ENCODE results near the gene MYBPC2.

Gene MYBPC2

DNA sequence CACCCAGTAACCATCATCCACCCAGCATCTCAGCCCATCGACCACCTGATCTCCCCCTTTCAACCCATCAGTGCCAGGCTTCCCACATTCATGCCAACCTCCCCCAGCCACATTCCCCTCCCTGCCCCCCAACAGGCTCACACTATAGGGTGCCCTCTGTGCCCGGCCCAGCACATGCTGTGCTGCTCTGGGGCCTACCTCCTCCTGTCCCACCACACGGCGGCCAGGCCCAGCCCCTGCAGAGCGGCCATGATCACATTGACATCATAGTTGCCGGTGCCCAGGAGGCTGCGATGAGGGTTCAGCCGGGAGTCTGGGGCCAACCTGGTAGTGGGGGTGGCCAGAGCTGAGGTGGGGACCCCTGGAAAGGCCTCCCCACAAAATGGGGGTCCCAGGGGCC is 74.7 kb downstream of the MYBPC2 start:
- H3K4me3 ChIP-seq (ENCODE audit: low read depth, low read length), result no peak overlapping the region
- no peaks in the 10 kb centered on the region; a peak in 1 of 3 replicates for H3K36me3 ChIP-seq (ENCODE audit: control insufficient read depth in 2 of 2, insufficient read depth in 1 of 2, low read length in 2 of 2)
- peaks cover 5% of the 10 kb centered on the region for H3K4me1 ChIP-seq (ENCODE audit: control insufficient read depth, insufficient read depth, low read length)
- TF ChIP-seq ZIC2 (tag by site-specific recombination; IDR thresholded peaks at IDR 0.05), result peak; percentile 39
- no peak for TF ChIP-seq ZNF350 (tag by site-specific recombination; IDR thresholded peaks at IDR 0.05)
- no peak for TF ChIP-seq ZNF843 (tag by site-specific recombination; IDR thresholded peaks at IDR 0.05)
- TF ChIP-seq, protein P1, sequence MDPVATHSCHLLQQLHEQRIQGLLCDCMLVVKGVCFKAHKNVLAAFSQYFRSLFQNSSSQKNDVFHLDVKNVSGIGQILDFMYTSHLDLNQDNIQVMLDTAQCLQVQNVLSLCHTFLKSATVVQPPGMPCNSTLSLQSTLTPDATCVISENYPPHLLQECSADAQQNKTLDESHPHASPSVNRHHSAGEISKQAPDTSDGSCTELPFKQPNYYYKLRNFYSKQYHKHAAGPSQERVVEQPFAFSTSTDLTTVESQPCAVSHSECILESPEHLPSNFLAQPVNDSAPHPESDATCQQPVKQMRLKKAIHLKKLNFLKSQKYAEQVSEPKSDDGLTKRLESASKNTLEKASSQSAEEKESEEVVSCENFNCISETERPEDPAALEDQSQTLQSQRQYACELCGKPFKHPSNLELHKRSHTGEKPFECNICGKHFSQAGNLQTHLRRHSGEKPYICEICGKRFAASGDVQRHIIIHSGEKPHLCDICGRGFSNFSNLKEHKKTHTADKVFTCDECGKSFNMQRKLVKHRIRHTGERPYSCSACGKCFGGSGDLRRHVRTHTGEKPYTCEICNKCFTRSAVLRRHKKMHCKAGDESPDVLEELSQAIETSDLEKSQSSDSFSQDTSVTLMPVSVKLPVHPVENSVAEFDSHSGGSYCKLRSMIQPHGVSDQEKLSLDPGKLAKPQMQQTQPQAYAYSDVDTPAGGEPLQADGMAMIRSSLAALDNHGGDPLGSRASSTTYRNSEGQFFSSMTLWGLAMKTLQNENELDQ (tag by site-specific recombination; IDR thresholded peaks at IDR 0.05; ENCODE audit: low read depth), result no peak
- no peak for TF ChIP-seq ZNF292 (tag by site-specific recombination; IDR thresholded peaks at IDR 0.05; ENCODE audit: borderline replicate concordance, low read depth)
- TF ChIP-seq, protein P2, sequence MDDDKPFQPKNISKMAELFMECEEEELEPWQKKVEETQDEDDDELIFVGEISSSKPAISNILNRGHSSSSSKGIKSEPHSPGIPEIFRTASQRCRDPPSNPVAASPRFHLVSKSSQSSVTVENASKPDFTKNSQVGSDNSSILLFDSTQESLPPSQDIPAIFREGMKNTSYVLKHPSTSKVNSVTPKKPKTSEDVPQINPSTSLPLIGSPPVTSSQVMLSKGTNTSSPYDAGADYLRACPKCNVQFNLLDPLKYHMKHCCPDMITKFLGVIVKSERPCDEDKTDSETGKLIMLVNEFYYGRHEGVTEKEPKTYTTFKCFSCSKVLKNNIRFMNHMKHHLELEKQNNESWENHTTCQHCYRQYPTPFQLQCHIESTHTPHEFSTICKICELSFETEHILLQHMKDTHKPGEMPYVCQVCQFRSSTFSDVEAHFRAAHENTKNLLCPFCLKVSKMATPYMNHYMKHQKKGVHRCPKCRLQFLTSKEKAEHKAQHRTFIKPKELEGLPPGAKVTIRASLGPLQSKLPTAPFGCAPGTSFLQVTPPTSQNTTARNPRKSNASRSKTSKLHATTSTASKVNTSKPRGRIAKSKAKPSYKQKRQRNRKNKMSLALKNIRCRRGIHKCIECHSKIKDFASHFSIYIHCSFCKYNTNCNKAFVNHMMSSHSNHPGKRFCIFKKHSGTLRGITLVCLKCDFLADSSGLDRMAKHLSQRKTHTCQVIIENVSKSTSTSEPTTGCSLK (tag by site-specific recombination; IDR thresholded peaks at IDR 0.05), result no peak
- TF ChIP-seq PRDM1 (tag by site-specific recombination; IDR thresholded peaks at IDR 0.05), result no peak
- TF ChIP-seq KLF16 (tag by site-specific recombination; IDR thresholded peaks at IDR 0.05), result no peak
- TF ChIP-seq SP2 (tag by site-specific recombination; IDR thresholded peaks at IDR 0.05), result 0 out of 2 replicates have a peak, but pooled peaks have one; percentile 2
- TF ChIP-seq MZF1 (tag by site-specific recombination; IDR thresholded peaks at IDR 0.05; ENCODE audit: borderline replicate concordance), result no peak
- no peak for TF ChIP-seq ZNF426 (tag by site-specific recombination; IDR thresholded peaks at IDR 0.05)
- TF ChIP-seq, protein P3, sequence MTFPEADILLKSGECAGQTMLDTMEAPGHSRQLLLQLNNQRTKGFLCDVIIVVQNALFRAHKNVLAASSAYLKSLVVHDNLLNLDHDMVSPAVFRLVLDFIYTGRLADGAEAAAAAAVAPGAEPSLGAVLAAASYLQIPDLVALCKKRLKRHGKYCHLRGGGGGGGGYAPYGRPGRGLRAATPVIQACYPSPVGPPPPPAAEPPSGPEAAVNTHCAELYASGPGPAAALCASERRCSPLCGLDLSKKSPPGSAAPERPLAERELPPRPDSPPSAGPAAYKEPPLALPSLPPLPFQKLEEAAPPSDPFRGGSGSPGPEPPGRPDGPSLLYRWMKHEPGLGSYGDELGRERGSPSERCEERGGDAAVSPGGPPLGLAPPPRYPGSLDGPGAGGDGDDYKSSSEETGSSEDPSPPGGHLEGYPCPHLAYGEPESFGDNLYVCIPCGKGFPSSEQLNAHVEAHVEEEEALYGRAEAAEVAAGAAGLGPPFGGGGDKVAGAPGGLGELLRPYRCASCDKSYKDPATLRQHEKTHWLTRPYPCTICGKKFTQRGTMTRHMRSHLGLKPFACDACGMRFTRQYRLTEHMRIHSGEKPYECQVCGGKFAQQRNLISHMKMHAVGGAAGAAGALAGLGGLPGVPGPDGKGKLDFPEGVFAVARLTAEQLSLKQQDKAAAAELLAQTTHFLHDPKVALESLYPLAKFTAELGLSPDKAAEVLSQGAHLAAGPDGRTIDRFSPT (tag by site-specific recombination; IDR thresholded peaks at IDR 0.05), result peak; percentile 72
- no peak for TF ChIP-seq ZEB2 (tag by site-specific recombination; IDR thresholded peaks at IDR 0.05)
- TF ChIP-seq YY1 (tag by site-specific recombination; IDR thresholded peaks at IDR 0.05), result no peak
- no peak for TF ChIP-seq FEZF1 (tag by site-specific recombination; IDR thresholded peaks at IDR 0.05)
- TF ChIP-seq, protein P4, sequence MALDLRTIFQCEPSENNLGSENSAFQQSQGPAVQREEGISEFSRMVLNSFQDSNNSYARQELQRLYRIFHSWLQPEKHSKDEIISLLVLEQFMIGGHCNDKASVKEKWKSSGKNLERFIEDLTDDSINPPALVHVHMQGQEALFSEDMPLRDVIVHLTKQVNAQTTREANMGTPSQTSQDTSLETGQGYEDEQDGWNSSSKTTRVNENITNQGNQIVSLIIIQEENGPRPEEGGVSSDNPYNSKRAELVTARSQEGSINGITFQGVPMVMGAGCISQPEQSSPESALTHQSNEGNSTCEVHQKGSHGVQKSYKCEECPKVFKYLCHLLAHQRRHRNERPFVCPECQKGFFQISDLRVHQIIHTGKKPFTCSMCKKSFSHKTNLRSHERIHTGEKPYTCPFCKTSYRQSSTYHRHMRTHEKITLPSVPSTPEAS (tag by site-specific recombination; IDR thresholded peaks at IDR 0.05), result no peak
- CTCF ChIA-PET, result no interaction called here
- H3K27ac ChIP-seq (ENCODE audit: extremely low read depth, low read depth, low read length), result no peak overlapping the region
- POLR2A ChIA-PET, result no interaction called here
- no peaks in the 10 kb centered on the region for H3K9me3 ChIP-seq (ENCODE audit: control insufficient read depth, insufficient read depth, low read depth, low read length)

DNA sequence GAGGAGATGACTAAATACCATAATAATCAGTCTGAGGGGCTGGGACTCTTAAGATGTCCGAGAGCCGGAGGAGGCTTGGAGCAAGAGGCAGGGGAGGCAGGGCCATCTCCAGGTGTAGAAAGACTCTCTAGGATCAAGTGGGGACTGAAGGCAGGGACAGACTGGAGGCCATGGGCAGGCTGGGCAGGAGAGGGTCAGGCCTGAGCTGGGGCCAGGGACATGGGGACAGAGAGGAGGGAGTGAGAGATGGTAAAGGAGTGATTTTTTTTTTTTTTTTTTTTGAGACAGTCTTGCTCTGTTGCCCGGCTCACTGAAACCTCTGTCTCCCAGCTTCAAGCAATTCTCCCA is 76.1 kb downstream of the MYBPC2 start:
- Histone ChIP-seq H3K4me1 (ENCODE audit: control insufficient read depth, insufficient read depth, low read length) (peaks cover 5% of the 10 kb centered on the region), H3K36me3 (ENCODE audit: control insufficient read depth in 2 of 2, insufficient read depth in 1 of 2, low read length in 2 of 2) (no peaks in the 10 kb centered on the region; a peak in 1 of 3 replicates), H3K4me3 (ENCODE audit: low read depth, low read length) (no peak overlapping the region), H3K27ac (ENCODE audit: extremely low read depth, low read depth, low read length) (no peak overlapping the region), H3K9me3 (ENCODE audit: control insufficient read depth, insufficient read depth, low read depth, low read length) (no peaks in the 10 kb centered on the region)
- ChIA-PET CTCF (interaction anchor here (0.7 to 1.6 kb wide), 2 partner anchors 28 to 361 kb away, joined by 3 to 5 read pairs; no protein-coding TSS in a partner anchor), POLR2A (interaction anchor here (0.6 to 1.1 kb wide), 4 partner anchors 125 to 1681 kb away, joined by 3 to 8 read pairs (median 4); partner anchors contain the start of gene POLD1)
- no peak for TF ChIP-seq GLIS1 (tag by site-specific recombination; IDR thresholded peaks at IDR 0.05)
- no peak for TF ChIP-seq ZNF473 (tag by site-specific recombination; IDR thresholded peaks at IDR 0.05)
- TF ChIP-seq, protein P5, sequence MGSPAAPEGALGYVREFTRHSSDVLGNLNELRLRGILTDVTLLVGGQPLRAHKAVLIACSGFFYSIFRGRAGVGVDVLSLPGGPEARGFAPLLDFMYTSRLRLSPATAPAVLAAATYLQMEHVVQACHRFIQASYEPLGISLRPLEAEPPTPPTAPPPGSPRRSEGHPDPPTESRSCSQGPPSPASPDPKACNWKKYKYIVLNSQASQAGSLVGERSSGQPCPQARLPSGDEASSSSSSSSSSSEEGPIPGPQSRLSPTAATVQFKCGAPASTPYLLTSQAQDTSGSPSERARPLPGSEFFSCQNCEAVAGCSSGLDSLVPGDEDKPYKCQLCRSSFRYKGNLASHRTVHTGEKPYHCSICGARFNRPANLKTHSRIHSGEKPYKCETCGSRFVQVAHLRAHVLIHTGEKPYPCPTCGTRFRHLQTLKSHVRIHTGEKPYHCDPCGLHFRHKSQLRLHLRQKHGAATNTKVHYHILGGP (tag by site-specific recombination; IDR thresholded peaks at IDR 0.05), result no peak
- TF ChIP-seq, protein P6, sequence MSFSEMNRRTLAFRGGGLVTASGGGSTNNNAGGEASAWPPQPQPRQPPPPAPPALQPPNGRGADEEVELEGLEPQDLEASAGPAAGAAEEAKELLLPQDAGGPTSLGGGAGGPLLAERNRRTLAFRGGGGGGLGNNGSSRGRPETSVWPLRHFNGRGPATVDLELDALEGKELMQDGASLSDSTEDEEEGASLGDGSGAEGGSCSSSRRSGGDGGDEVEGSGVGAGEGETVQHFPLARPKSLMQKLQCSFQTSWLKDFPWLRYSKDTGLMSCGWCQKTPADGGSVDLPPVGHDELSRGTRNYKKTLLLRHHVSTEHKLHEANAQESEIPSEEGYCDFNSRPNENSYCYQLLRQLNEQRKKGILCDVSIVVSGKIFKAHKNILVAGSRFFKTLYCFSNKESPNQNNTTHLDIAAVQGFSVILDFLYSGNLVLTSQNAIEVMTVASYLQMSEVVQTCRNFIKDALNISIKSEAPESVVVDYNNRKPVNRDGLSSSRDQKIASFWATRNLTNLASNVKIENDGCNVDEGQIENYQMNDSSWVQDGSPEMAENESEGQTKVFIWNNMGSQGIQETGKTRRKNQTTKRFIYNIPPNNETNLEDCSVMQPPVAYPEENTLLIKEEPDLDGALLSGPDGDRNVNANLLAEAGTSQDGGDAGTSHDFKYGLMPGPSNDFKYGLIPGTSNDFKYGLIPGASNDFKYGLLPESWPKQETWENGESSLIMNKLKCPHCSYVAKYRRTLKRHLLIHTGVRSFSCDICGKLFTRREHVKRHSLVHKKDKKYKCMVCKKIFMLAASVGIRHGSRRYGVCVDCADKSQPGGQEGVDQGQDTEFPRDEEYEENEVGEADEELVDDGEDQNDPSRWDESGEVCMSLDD (tag by site-specific recombination; IDR thresholded peaks at IDR 0.05), result no peak
- TF ChIP-seq, protein P7, sequence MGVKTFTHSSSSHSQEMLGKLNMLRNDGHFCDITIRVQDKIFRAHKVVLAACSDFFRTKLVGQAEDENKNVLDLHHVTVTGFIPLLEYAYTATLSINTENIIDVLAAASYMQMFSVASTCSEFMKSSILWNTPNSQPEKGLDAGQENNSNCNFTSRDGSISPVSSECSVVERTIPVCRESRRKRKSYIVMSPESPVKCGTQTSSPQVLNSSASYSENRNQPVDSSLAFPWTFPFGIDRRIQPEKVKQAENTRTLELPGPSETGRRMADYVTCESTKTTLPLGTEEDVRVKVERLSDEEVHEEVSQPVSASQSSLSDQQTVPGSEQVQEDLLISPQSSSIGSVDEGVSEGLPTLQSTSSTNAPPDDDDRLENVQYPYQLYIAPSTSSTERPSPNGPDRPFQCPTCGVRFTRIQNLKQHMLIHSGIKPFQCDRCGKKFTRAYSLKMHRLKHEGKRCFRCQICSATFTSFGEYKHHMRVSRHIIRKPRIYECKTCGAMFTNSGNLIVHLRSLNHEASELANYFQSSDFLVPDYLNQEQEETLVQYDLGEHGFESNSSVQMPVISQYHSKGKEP (tag by site-specific recombination; IDR thresholded peaks at IDR 0.05), result no peak
- TF ChIP-seq SCRT1 (tag by site-specific recombination; IDR thresholded peaks at IDR 0.05; ENCODE audit: borderline replicate concordance), result no peak
